Measurements from ENCODE around the gene RPH3AL.
"Not testable (repeated sequence)": the region's sequence is repeated elsewhere in the genome, so short reads cannot be mapped to it uniquely, and the experiment has no call there.

RPH3AL gene

GRCh38 chr17:181245-182049, 171.2 kb downstream of the RPH3AL start, which contains the start of gene DOC2B:
Gene DOC2B, minus strand, starts transcription at chr17:181650. Its CDS starts 171 bp downstream, at chr17:181479.
- Mint-ChIP-seq H3K27ac (no peak within 1 kb of the TSS), H3K36me3 (no peaks in the 10 kb centered on the region), H3K4me1 (ENCODE audit: low read depth) (peaks cover 9% of the 10 kb centered on the region), H3K27me3 (peaks cover 12% of the 10 kb centered on the region), H3K9me3 (ENCODE audit: low read depth) (no peaks in the 10 kb centered on the region), H3K4me3 (peak within 1 kb of the TSS; percentile 80)

- peaks cover 7% of the 10 kb centered on the region for H3K4me1 Mint-ChIP-seq (ENCODE audit: low read depth)
- no peak overlapping the region for H3K4me3 Mint-ChIP-seq
- H3K27ac Mint-ChIP-seq = no peak overlapping the region
- H3K36me3 Mint-ChIP-seq = no peaks in the 10 kb centered on the region
- H3K27me3 Mint-ChIP-seq = peaks cover 12% of the 10 kb centered on the region
- no peaks in the 10 kb centered on the region for H3K9me3 Mint-ChIP-seq (ENCODE audit: low read depth)
These were observed 172.0 kb downstream of the RPH3AL start for GRCh38 chr17:180381-181244.

GRCh38 chr17:179781-180380, 172.7 kb downstream of the RPH3AL start:
- Mint-ChIP-seq H3K4me1 (ENCODE audit: low read depth) (peaks cover 6% of the 10 kb centered on the region), H3K27me3 (peaks cover 10% of the 10 kb centered on the region), H3K9me3 (ENCODE audit: low read depth) (no peaks in the 10 kb centered on the region), H3K27ac (no peak overlapping the region), H3K36me3 (no peaks in the 10 kb centered on the region), H3K4me3 (no peak overlapping the region)

- Mint-ChIP-seq H3K9me3 (ENCODE audit: low read depth) (no peaks in the 10 kb centered on the region), H3K36me3 (no peaks in the 10 kb centered on the region), H3K4me1 (ENCODE audit: low read depth) (peaks cover 6% of the 10 kb centered on the region), H3K4me3 (no peak overlapping the region), H3K27ac (no peak overlapping the region), H3K27me3 (peaks cover 8% of the 10 kb centered on the region)
These were observed 173.6 kb downstream of the RPH3AL start for GRCh38 chr17:179066-179432.

GRCh38 chr17:178292-179065, 174.1 kb downstream of the RPH3AL start:
- Mint-ChIP-seq H3K27ac (no peak overlapping the region), H3K9me3 (ENCODE audit: low read depth) (no peaks in the 10 kb centered on the region), H3K4me1 (ENCODE audit: low read depth) (peaks cover 6% of the 10 kb centered on the region), H3K4me3 (no peak overlapping the region), H3K36me3 (no peaks in the 10 kb centered on the region), H3K27me3 (peaks cover 5% of the 10 kb centered on the region)

- no peaks in the 10 kb centered on the region for H3K9me3 Mint-ChIP-seq (ENCODE audit: low read depth)
- H3K27me3 Mint-ChIP-seq = peaks cover 5% of the 10 kb centered on the region
- no peak overlapping the region for H3K4me3 Mint-ChIP-seq
- no peak overlapping the region for H3K27ac Mint-ChIP-seq
- H3K4me1 Mint-ChIP-seq (ENCODE audit: low read depth) = peaks cover 6% of the 10 kb centered on the region
- H3K36me3 Mint-ChIP-seq = no peaks in the 10 kb centered on the region
These were observed 174.8 kb downstream of the RPH3AL start for GRCh38 chr17:177762-178161.

- Mint-ChIP-seq H3K4me3 (no peak overlapping the region), H3K36me3 (no peaks in the 10 kb centered on the region), H3K27ac (no peak overlapping the region), H3K4me1 (ENCODE audit: low read depth) (peaks cover 4% of the 10 kb centered on the region), H3K9me3 (ENCODE audit: low read depth) (no peaks in the 10 kb centered on the region), H3K27me3 (peaks cover 3% of the 10 kb centered on the region)
These were observed 175.5 kb downstream of the RPH3AL start for GRCh38 chr17:177155-177554.

- H3K4me3 Mint-ChIP-seq = no peak overlapping the region
These were observed 179.3 kb downstream of the RPH3AL start for GRCh38 chr17:173166-173911.

GRCh38 chr17:172401-172800, 180.2 kb downstream of the RPH3AL start:
- Mint-ChIP-seq H3K4me3 (no peak overlapping the region), H3K36me3 (no peaks in the 10 kb centered on the region), H3K27ac (no peak overlapping the region), H3K4me1 (ENCODE audit: low read depth) (no peaks in the 10 kb centered on the region), H3K9me3 (ENCODE audit: low read depth) (no peaks in the 10 kb centered on the region), H3K27me3 (no peaks in the 10 kb centered on the region)

More at GRCh38 chr17:173166-173911, 179.3 kb downstream of the RPH3AL start:
- Mint-ChIP-seq H3K4me1 (ENCODE audit: low read depth) (no peaks in the 10 kb centered on the region), H3K27me3 (no peaks in the 10 kb centered on the region), H3K36me3 (no peaks in the 10 kb centered on the region), H3K9me3 (ENCODE audit: low read depth) (no peaks in the 10 kb centered on the region), H3K27ac (no peak overlapping the region)

- H3K4me3 Mint-ChIP-seq = no peak overlapping the region
- H3K27me3 Mint-ChIP-seq = no peaks in the 10 kb centered on the region
- H3K9me3 Mint-ChIP-seq (ENCODE audit: low read depth) = no peaks in the 10 kb centered on the region
- no peaks in the 10 kb centered on the region for H3K36me3 Mint-ChIP-seq
- H3K27ac Mint-ChIP-seq = no peak overlapping the region
- H3K4me1 Mint-ChIP-seq (ENCODE audit: low read depth) = no peaks in the 10 kb centered on the region
These were observed 180.7 kb downstream of the RPH3AL start for GRCh38 chr17:171871-172270.

GRCh38 chr17:170130-170670, 182.4 kb downstream of the RPH3AL start:
- H3K36me3 Mint-ChIP-seq = no peaks in the 10 kb centered on the region

GRCh38 chr17:168614-169013, 184.0 kb downstream of the RPH3AL start:
- H3K4me1 Mint-ChIP-seq (ENCODE audit: low read depth); H3K27me3 Mint-ChIP-seq; H3K27ac Mint-ChIP-seq; H3K36me3 Mint-ChIP-seq; H3K9me3 Mint-ChIP-seq (ENCODE audit: low read depth); H3K4me3 Mint-ChIP-seq: not testable (repeated sequence)

More at GRCh38 chr17:170130-170670, 182.4 kb downstream of the RPH3AL start:
- Mint-ChIP-seq H3K27me3 (no peaks in the 10 kb centered on the region), H3K9me3 (ENCODE audit: low read depth) (no peaks in the 10 kb centered on the region), H3K27ac (no peak overlapping the region), H3K4me1 (ENCODE audit: low read depth) (no peaks in the 10 kb centered on the region), H3K4me3 (no peak overlapping the region)

- H3K9me3 Mint-ChIP-seq (ENCODE audit: low read depth) = no peaks in the 10 kb centered on the region
- H3K36me3 Mint-ChIP-seq = no peaks in the 10 kb centered on the region
- H3K4me3 Mint-ChIP-seq = no peak overlapping the region
- no peak overlapping the region for H3K27ac Mint-ChIP-seq
- H3K4me1 Mint-ChIP-seq (ENCODE audit: low read depth) = no peaks in the 10 kb centered on the region
- H3K27me3 Mint-ChIP-seq = no peaks in the 10 kb centered on the region
These were observed 186.7 kb downstream of the RPH3AL start for GRCh38 chr17:165939-166338.

Measured in activated naive CD8-positive, alpha-beta T cell (primary cell).